ENCODE measurements around the gene PHACTR1. TPM values are rescaled to one million over a fixed set of nuclear protein-coding genes. Genes with fewer than 3 reads are reported as not detected.

PHACTR1 gene
- polyA plus RNA-seq, 3 donors: 6.1 to 26.9 (median 7.6) TPM

DNA sequence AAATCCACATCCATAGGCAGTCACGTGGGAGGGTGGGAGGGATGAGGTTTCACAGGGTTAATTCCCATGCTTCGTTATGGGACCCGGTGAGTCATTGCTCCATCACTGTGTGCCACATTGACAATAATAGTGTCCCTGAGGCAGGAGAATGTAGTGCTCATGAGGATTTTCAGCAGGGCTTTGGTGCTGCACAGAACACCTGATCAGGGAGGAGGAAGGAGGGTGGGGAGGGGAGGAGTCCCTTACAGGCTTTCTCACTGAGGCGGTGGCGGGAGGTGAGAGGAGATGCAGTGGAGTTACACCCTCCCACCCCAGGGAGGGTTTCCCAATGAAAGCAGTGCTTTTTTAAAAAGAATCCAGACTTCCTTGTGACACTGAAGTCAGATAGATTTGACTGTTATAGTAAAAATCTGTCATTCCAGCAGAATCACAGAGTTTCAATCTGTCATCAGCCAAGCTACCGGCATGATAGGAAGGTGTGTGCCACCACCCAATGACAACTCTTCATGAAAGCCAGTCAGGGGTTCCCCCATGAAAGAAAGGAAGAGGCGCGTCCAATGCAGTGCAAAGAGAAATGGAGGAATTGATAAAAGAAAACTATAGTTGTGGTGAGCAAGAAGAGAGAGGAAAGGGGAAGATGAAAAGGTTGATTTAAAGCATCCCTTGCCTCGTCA is 467.0 kb downstream of the PHACTR1 start:
- 85% methylated on average over 3 of the region's 9 CpGs for WGBS (ENCODE audit: insufficient coverage)
- Histone ChIP-seq H3K27ac (ENCODE audit: low read depth in 1 of 2, low read length in 2 of 2) (no peak overlapping the region), H3K79me2 (ENCODE audit: insufficient read depth, low read length) (no peaks in the 10 kb centered on the region), H3K4me3 (replicated peaks in 1 of 3; ENCODE audit: low read depth in 2 of 3, low read length in 3 of 3) (no peak overlapping the region), H3K4me2 (replicated peaks; ENCODE audit: extremely low read depth, low read length, poor library complexity, severe bottlenecking) (no peak overlapping the region), H3K9ac (ENCODE audit: insufficient read depth, low read length, poor library complexity, severe bottlenecking) (no peak overlapping the region), H4K20me1 (ENCODE audit: insufficient read depth, low read length) (no peaks in the 10 kb centered on the region), H3K4me1 (ENCODE audit: control insufficient read depth in 1 of 2, insufficient read depth in 2 of 2, low read length in 2 of 2) (peaks cover 2 to 4% of the 10 kb centered on the region in 2 donors), H3K9me3 (replicated peaks in 1 of 2; ENCODE audit: control insufficient read depth in 1 of 2, insufficient read depth in 1 of 2, low read length in 2 of 2) (no peaks in the 10 kb centered on the region), H3K27me3 (ENCODE audit: control insufficient read depth in 2 of 2, insufficient read depth in 2 of 2, low read length in 2 of 2) (no peaks in the 10 kb centered on the region), H2AFZ (ENCODE audit: insufficient read depth, low read depth, low read length, poor library complexity, severe bottlenecking) (no peak overlapping the region), H3K36me3 (replicated peaks in 1 of 2; ENCODE audit: control insufficient read depth in 1 of 2, insufficient read depth in 2 of 2, low read length in 2 of 2) (no peaks in the 10 kb centered on the region)
- intact Hi-C loops (cut with micrococcal nuclease): no loop called here
- peaks cover 14% of the 10 kb centered on the region for H3K4me1 Mint-ChIP-seq
- H3K9me3 Mint-ChIP-seq: no peaks in the 10 kb centered on the region
- H3K27ac Mint-ChIP-seq: peak overlapping the region in 1 of 7 donors; percentile 60
- no peaks in the 10 kb centered on the region for H3K36me3 Mint-ChIP-seq
- no peak for DNase-seq
- TF ChIP-seq, protein P1, sequence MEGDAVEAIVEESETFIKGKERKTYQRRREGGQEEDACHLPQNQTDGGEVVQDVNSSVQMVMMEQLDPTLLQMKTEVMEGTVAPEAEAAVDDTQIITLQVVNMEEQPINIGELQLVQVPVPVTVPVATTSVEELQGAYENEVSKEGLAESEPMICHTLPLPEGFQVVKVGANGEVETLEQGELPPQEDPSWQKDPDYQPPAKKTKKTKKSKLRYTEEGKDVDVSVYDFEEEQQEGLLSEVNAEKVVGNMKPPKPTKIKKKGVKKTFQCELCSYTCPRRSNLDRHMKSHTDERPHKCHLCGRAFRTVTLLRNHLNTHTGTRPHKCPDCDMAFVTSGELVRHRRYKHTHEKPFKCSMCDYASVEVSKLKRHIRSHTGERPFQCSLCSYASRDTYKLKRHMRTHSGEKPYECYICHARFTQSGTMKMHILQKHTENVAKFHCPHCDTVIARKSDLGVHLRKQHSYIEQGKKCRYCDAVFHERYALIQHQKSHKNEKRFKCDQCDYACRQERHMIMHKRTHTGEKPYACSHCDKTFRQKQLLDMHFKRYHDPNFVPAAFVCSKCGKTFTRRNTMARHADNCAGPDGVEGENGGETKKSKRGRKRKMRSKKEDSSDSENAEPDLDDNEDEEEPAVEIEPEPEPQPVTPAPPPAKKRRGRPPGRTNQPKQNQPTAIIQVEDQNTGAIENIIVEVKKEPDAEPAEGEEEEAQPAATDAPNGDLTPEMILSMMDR (IDR thresholded peaks at IDR 0.05): no peak
- H3K27me3 Mint-ChIP-seq (ENCODE audit: low read depth in 3 of 3): no peaks in the 10 kb centered on the region
- H3K4me3 Mint-ChIP-seq: no peak overlapping the region

DNA sequence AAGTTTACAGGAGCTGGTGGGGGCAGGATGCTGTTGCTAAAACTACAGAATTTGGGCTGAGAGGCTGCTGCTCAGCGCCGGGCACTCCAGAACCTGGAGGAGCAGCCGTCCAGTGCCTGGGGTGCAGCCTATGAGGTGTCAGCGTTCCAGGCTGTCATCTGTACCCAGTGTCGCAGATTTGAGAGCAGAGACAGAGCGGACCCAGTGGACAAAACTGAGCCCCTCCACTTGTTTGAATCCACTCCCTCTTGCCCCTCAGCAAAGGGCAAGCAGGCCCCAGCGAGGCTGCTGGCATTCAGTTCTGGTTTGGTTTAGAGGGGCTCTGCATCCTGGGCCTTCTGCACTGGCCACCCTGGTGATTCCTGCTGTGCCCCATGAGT is 467.5 kb downstream of the PHACTR1 start:
- no peaks in the 10 kb centered on the region for H3K79me2 ChIP-seq (ENCODE audit: insufficient read depth, low read length)
- no peaks in the 10 kb centered on the region for H3K36me3 ChIP-seq (replicated peaks in 1 of 2; ENCODE audit: control insufficient read depth in 1 of 2, insufficient read depth in 2 of 2, low read length in 2 of 2)
- H3K4me1 Mint-ChIP-seq: peaks cover 9% of the 10 kb centered on the region
- no peaks in the 10 kb centered on the region for H3K27me3 Mint-ChIP-seq (ENCODE audit: low read depth in 3 of 3)
- no peak overlapping the region for H3K4me3 Mint-ChIP-seq
- intact Hi-C loops (cut with micrococcal nuclease): no loop called here
- DNase-seq: no peak
- H3K27me3 ChIP-seq (ENCODE audit: control insufficient read depth in 2 of 2, insufficient read depth in 2 of 2, low read length in 2 of 2): no peaks in the 10 kb centered on the region
- no peaks in the 10 kb centered on the region for H3K4me1 ChIP-seq (ENCODE audit: control insufficient read depth in 1 of 2, insufficient read depth in 2 of 2, low read length in 2 of 2)
- H3K4me3 ChIP-seq (replicated peaks in 1 of 3; ENCODE audit: low read depth in 2 of 3, low read length in 3 of 3): no peak overlapping the region
- H3K9me3 ChIP-seq (replicated peaks in 1 of 2; ENCODE audit: control insufficient read depth in 1 of 2, insufficient read depth in 1 of 2, low read length in 2 of 2): no peaks in the 10 kb centered on the region
- H3K4me2 ChIP-seq (replicated peaks; ENCODE audit: extremely low read depth, low read length, poor library complexity, severe bottlenecking): no peak overlapping the region
- no peak overlapping the region for H3K27ac ChIP-seq (ENCODE audit: low read depth in 1 of 2, low read length in 2 of 2)
- H3K36me3 Mint-ChIP-seq: no peaks in the 10 kb centered on the region
- no peak overlapping the region for H3K27ac Mint-ChIP-seq
- H3K9me3 Mint-ChIP-seq: no peaks in the 10 kb centered on the region
- WGBS (ENCODE audit: insufficient coverage): 95% methylated on average over 5 of the region's 7 CpGs
- TF ChIP-seq, protein P1 (IDR thresholded peaks at IDR 0.05): no peak
- no peak overlapping the region for H3K9ac ChIP-seq (ENCODE audit: insufficient read depth, low read length, poor library complexity, severe bottlenecking)
- H4K20me1 ChIP-seq (ENCODE audit: insufficient read depth, low read length): no peaks in the 10 kb centered on the region
- no peak overlapping the region for H2AFZ ChIP-seq (ENCODE audit: insufficient read depth, low read depth, low read length, poor library complexity, severe bottlenecking)

Data from CD14-positive monocyte (primary cell).